CD4-positive, alpha-beta T cell treated with Interleukin-15 for 1 hour (primary cell): ENCODE results near the gene TUBA3C.
"Not testable (repeated sequence)": the region's sequence is repeated elsewhere in the genome, so short reads cannot be mapped to it uniquely, and the experiment has no call there.

Experiments used
- DNase-seq: peaks from one replicate; pipeline ENCODE4 v3.0.0-alpha.2; 2020

Gene TUBA3C

DNA sequence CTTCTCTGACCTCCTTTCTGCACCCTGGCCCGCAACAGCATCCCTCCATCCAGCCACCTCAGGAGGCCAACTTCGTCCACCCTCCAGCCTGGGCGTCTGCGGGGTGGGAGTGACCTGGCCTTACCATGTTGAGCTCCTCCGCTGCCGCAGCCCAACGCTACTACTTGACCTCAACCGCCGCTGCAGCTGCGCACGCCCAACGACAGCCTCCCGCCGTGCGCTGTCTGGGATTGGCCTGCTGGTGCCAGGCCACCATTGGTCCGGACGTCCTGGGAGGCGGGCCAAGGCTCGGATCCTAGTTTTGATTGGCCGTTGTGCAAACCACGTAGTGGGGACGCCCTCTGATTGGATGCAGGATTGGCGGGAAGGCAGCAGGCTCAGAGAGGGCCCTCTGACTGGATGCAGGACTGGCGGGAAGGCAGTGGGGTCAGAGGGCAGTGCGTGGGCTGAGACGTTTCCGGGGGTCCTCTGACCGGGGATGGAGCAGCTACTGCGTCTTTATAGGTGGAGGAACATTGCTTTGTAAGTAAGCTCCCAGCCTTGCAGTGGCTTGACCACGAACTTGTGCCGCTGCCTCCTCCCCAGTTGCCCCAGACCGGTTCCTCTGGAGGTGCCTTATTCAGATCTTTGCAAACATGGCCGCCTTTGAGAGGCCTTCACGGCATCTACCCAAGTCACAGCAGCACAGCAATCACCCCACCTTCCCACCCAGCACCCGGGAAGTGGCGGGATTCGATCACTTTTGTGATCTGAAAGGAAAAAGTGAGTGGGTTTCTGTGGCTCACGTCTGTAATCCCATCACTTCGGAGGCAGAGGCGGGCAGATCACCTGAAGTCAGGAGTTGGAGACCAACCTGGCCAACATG lies at the start of gene TUBA3C:
TSS of gene TUBA3C (minus strand) at position 204 of the 865 bp plus-strand sequence. CDS start at position 127, 77 bp downstream.
- DNase-seq, result no peak

DNA sequence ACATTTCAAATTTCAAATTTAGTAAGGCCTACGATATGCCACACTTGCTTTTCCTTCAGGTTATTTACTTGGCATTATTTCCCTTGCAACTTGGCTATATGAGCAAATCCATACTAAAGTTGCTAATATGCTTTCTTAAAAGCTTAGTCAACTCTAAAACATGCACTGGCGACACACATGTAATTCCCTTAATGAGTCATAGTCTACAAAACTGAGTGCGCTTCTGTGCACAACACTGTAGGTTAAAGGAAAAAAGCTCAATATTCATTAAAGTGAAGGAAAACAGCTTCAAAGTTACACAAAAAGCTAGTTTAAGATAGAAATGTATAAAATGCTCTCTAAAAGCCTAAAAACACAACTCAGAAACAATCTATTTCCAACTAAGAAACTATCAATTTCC lies 25.8 kb upstream of the TUBA3C start:
- not testable (repeated sequence) for DNase-seq

- not testable (repeated sequence) for DNase-seq
Measured at GRCh38 chr13:19192622-19193021, 11.0 kb upstream of the TUBA3C start.

DNA sequence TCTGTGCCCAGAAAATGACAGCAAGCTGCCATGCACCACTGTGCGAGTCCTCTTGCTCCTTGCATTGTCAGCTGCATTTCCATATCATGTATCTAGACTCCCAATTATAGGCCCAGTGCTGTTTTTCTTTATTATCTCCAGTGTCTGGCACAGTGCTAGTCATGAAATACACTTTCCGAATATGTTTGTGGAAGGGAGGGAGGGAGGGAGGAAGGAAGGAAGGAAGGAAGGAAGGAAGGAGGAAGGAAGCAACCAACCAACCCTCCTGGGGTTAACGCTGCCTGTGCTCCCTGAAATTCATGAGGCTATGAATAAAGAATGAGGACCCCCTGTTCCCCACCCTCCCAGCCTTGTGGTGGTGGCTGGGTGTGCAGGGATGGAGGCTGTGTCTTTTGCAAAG lies 8.3 kb upstream of the TUBA3C start:
- DNase-seq, result not testable (repeated sequence)

DNA sequence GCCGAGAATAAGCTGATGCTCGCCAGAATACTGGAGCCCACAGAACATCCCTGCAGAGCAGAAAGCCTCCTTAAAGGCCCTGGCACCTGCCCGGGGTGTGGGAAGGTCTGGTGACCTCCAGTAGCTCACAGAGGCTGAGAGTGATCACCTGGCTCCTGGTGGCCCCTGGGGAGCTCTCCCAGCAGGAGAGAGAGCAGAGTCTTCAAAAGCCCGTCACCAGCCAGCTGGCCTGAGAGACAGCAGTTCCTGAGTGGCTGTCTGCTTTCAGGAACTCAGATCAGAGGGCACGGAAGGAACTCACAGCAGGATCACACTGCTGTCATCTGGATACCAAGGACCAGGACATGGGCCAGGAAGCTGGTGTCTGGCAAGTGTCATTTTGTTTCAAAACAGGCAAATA lies 7.7 kb upstream of the TUBA3C start:
- DNase-seq, result not testable (repeated sequence)

- no peak for DNase-seq
Measured at GRCh38 chr13:19185865-19186645, 4.4 kb upstream of the TUBA3C start.

DNA sequence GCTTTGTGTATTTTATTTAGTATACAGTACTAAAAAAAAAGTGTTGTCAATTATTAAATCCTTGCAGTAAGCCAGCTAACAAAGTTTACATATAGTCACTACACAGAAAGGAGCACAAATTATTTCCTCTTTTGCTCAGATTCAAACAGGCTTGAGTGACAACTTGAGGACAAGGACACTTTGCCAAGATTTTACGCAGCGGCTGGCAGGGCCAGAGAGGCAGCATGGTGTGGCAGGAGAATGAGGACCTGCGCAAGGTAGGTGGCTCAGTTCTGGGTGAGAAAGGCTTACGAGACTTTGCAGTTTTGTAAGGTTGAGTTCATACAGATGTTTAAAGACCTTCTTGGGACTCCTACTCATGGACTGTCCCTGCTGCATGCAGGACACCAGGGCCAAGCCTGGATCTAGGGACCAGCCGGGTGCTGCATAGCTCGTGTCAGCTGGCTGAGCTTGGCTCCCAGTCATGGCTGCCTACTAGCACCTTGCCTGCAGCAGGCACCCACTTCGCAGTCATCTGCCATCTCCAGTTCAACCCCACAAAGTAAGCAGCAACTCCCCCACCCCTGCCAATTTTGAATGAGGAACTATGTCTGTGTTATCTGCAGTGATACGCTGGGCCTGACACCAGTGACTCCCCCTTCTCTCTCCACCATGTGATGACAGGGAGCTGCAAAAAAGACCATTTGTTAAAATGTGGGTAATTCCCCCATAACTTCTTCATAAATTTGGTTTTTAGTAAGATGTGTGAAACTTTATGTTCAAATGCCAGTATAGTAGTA lies 3.7 kb upstream of the TUBA3C start:
- DNase-seq, result no peak

GRCh38 chr13:19184176-19184575 lies 2.6 kb upstream of the TUBA3C start:
- DNase-seq, result no peak

DNA sequence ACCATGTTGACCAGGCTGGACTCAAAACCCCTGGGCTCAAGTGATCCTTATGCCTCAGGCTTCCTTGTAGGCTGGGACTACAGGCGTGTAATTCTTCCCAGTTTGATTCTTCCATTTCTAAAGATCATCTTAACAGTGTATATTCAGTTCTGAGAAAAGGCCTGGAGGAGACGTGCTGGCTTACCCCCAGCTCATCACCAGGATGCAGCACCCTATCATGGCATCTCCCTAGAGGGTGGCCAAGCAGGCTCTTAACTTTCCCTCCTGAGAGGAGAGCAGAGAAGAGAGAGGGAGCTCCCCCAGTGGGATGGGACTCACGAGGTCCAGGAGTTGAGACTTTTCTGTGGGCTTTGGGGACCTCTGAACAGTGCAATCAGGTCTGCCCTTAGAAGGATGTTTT lies 2.1 kb upstream of the TUBA3C start:
- DNase-seq, result no peak

DNA sequence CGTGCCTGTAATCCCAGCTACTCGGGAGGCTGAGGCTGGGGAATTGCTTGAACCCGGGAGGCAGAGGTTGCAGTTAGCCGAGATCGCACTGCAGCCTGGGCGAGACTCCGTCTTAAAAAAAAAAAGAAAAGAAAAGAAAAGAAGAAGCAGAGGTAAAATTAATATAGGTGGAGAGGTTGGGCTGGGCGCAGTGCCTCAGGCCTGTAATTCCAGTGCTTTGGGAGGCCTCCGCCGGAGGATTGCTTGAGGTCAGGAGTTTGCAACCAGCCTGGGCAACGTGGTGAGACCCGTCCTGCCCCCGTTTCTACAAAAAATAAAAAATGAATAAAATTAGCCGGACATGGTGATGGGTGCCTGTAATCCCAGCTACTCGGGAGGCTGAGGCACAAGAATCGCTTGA lies 912 bp upstream of the TUBA3C start:
- no peak for DNase-seq

GRCh38 chr13:19181021-19181620 lies 503 bp downstream of the TUBA3C start:
- no peak for DNase-seq

DNA sequence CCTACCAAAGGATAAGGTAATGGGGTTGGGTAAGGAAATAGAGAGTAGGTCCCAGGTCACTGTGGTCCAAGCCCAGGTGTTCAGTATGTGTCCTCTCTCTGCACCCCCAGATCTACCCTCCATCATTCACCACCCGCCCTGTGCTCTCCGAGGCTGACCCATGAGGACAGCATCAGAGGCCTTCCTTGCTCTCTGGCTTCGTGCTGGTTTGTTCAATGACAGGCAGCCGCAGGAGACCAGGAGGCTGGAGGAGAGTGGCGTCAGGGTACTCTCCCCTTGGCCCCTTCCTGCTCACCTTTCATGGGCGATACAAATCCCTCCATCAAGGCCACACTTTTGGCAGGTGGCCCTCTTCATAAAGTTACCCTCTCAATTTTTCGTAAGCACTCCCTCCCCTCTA lies 1.7 kb downstream of the TUBA3C start:
- DNase-seq, result no peak

GRCh38 chr13:19178901-19179593 lies 2.6 kb downstream of the TUBA3C start:
- DNase-seq, result no peak

DNA sequence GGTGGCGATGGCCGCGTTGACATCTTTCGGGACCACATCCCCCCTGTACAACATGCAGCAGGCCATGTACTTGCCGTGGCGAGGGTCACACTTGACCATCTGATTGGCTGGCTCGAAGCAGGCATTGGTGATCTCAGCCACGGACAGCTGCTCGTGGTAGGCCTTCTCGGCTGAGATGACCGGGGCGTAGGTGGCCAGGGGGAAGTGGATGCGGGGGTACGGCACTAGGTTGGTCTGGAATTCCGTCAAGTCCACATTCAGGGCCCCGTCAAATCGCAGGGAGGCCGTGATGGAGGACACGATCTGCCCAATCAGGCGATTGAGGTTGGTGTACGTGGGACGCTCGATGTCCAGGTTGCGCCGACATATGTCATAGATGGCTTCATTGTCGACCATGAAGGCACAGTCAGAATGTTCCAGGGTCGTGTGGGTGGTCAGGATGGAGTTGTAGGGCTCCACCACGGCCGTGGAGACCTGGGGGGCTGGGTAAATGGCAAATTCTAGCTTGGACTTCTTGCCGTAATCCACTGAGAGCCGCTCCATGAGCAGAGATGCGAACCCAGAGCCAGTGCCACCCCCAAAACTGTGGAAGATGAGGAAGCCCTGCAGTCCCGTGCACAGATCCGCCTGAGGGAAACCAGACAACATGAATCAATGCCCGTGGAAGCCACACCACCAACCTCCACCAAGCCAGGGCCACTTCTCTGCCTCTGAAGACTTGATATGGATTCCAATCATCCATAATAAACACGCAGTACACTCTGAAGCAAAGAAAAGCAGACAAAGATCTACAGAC lies 4.4 kb downstream of the TUBA3C start:
- not testable (repeated sequence) for DNase-seq

DNA sequence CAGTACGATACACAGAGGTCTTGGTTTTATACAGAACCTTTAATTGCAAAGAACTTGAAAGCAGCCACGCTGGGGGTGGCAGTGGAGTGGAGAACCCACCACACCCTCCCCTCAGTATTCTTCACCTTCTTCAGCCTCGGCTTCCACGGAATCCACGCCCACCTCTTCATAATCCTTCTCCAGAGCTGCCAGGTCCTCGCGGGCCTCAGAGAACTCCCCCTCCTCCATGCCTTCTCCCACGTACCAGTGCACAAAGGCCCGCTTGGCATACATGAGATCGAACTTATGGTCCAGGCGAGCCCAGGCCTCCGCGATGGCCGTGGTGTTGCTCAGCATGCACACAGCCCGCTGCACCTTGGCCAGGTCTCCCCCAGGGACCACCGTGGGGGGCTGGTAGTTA lies 7.9 kb downstream of the TUBA3C start:
- no peak for DNase-seq

- no peak for DNase-seq
Measured at GRCh38 chr13:19172647-19173030, 9.0 kb downstream of the TUBA3C start.

GRCh38 chr13:19172007-19172646 lies 9.5 kb downstream of the TUBA3C start:
- DNase-seq, result no peak

GRCh38 chr13:19171563-19171962 lies 10.1 kb downstream of the TUBA3C start:
- no peak for DNase-seq

DNA sequence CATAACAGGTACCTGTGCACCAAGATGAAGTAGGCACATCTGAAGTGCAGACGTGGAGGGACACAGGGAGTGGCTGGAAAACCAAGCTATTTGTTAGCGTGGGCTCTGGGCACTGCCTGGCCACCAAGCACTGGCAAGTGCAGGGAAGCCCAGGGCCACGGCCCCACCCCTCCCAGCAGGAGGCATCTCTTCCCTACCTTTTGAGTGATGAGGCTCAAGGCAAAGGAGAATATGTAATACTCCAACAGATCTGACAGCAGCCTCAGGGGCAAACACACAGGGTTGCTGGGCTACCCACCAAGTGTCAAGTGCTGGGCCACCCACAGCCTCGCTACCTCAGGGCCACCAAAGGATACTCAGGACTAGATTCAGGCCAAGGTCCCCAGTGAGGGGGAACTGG lies 11.6 kb downstream of the TUBA3C start:
- DNase-seq, result no peak

GRCh38 chr13:19169496-19169895 lies 12.1 kb downstream of the TUBA3C start:
- DNase-seq, result no peak

DNA sequence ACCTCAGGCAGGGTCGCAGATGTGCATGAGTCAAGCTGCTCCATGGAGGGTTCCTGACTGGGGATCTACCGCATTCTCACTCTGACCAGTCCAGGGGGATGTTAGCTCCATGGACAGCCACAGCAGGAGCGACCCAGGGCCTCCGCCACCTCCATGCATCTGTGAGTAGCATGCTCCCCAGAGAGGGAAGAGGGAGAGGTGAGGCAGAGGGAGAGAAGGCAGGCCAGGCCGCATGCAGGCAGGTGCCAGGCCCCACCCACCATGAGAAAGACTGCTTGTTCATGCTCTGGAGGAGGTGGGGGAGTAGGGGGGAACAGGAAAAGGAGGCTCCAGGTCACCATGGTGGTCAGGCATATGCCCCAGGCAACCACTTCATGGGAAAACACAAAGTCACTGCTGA lies 20.3 kb downstream of the TUBA3C start:
- no peak for DNase-seq
